MV-4-11 (cell line): ENCODE measurements around the gene BMI1.
"Not testable (repeated sequence)": the region's sequence is repeated elsewhere in the genome, so short reads cannot be mapped to it uniquely, and the experiment has no call there.

Experiments used
- DNase-seq: peaks from one replicate; lab custom pipeline; 2025; lab: John Stamatoyannopoulos, UW

BMI1 gene

GRCh38 chr10:22339761-22340328 lies 18.9 kb downstream of the BMI1 start:
- no peak for DNase-seq

DNA sequence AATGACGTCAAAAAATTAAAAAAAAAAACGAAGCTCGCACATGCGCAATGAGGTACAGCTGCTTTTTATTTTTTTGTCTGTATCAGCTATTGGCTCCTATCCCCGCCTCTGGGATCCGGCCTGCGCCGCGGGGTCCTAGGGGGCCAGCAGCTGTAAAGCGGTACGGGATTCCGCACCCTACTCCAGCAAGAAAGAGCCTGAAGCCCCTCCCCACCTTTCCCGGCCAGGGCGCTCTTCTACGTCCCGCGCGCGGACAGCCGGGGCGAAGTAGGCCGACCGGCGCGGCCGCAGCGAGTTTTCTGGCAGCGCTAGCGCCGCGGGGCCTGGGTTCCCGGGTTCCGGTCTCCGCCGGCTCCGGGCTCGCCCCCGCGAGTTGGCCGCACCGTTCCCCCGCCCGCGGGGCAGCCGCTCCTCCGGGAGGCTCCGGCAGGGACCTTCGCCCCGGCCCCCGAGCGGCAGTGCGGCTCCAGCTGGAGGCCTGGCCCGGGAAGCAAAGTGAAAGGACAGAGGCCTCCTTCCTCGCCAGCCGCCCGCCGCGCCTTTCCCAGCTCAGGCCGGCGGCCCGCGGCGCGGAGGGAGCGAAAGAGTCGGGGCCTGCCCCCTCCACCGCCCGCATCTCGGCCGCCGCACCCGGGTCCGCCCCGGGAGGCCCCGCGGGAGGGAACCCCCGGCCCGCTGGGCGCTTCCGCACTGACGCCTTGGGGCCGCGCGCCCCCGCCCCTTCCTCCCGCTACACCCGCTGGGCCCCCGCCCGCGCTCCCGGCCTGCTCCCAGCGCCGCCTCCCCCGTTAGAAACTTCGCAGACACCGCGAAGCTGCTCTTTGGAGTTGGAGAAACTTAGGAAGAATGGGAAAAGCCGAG lies 19.7 kb downstream of the BMI1 start:
- peak; percentile 76 for DNase-seq

DNA sequence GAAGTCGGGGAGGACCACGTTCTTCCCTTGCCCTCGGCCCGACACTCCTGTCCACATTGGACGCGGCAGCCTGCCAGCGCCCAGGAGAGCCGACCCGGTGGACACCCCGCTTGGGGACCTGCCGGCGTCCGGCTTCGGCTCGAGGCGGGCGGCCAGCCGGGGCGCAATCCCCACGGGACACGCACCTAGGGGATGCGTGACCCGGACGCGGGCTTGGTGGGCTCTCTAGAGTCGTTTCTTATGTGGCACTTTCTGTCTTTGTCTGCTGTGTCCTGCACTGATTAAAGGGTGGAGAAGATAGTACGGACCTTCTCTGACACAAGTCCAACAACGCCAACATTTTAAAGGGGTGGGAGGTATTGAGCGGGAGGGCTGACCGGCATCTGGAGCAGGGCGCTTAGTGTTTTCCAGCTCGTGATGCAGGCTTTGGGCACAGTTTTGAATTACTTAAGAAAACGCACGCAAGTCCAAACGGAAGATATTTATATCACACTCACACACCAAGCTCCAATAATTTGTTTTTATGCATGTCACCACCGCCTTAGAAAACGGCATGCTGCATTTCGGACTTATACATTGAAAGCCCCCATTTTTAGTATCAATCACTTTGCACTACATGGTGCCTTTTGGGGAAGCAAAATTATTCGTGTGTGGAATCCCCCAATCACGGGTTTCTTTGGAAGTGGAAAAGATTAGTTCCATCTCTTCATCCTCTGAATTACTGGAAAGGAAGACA lies 20.5 kb downstream of the BMI1 start:
- DNase-seq = no peak

- no peak for DNase-seq
Measured at GRCh38 chr10:22341926-22342196, 21.0 kb downstream of the BMI1 start.

- DNase-seq = no peak
Measured at GRCh38 chr10:22342421-22342820, 21.5 kb downstream of the BMI1 start.

DNA sequence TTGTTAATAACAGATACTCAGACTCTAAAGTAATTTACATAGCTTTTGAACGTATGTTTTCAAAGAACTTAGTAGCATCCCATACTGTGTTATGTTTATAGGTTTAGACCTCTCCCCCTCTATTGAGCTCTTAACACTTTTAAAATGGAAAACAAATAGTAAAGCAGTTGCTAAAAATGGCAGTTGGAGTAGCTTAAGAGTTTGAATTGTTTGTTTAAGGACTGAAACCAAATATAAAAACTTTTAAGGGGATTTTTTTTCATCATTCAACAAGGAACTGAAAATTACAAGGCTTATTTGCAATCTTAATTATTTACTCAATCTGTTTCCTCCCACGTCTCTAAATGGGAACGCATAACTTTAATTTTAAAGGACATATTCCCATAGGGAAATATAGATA lies 22.8 kb downstream of the BMI1 start:
- DNase-seq = no peak

- DNase-seq = no peak
Measured at GRCh38 chr10:22344249-22344648, 23.4 kb downstream of the BMI1 start.

GRCh38 chr10:22344781-22345300 lies 23.9 kb downstream of the BMI1 start:
- no peak for DNase-seq

- peak; percentile 29 for DNase-seq
Measured at GRCh38 chr10:22345301-22346095, 24.6 kb downstream of the BMI1 start, which contains the start of gene SPAG6. TSS of gene SPAG6 (plus strand) at chr10:22345496. CDS start at chr10:22345612, 116 bp downstream.

GRCh38 chr10:22346096-22346661 lies 25.3 kb downstream of the BMI1 start:
- DNase-seq = no peak

DNA sequence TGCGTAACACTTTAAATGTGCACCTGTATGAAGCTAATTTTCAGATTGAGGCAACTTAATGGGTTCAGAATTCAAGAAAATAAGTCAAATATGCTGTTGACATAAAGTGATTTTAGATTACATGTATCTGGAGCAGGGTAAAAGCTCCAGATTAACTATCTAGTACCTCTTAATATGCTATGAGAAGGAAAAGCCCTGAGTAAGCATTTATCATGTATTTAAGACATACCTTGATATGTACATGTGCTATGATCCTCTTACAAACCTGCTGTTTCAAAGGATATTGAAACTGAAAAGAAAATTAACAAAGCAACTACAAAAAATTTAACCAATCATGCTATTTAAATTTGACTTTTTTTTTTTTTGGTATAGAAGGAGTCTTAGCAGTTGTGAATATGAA lies 28.9 kb downstream of the BMI1 start:
- no peak for DNase-seq

DNA sequence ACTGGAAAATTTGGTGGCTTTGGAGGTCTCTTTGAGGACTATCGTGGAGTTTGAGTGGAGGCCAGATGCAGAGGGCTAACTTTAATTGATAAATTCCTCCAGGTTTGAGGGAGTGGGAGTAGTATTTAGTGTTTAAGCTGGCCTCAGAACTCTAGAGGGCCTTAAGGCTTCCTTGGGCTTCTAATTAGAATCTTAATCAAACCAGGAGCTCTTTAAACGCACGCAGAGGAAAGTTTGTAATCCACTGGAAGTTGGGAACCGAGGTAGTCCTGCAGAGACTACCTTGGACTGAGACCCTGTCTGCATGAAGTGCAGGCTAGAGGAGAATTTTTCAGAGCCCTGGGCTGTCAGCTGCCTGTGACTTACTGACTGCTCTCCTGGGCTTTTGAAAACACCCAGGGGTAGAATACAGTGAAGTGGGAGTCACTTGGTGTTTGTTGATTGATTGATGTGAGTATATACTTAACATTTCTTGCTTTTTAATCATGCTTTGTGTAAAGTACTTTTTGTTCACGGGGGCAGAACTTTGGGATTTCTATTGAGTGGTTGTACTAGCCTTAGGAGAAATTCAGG lies 30.3 kb downstream of the BMI1 start:
- DNase-seq = no peak

- DNase-seq = no peak
Measured at GRCh38 chr10:22356324-22356873, 35.5 kb downstream of the BMI1 start.

- not testable (repeated sequence) for DNase-seq
Measured at GRCh38 chr10:22357770-22358169, 36.9 kb downstream of the BMI1 start.

DNA sequence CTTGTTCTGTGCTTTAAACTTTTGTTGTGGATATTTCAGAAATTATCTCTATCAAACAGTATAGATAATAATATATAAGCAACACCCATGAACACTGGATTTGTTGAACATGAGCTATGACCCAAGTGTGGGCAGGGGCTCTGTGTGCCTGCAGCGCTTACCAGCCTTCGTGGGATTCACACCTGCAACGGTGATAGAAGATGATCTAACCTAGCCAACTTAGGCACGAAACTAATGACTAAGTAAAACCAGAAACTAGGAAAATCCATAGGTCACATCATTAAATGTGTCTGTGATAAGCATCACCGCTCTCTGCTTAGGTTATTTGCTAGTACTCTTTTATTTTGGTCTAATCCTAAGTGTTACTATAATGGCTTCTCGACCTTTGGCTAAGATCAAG lies 42.4 kb downstream of the BMI1 start:
- no peak for DNase-seq

- no peak for DNase-seq
Measured at GRCh38 chr10:22364407-22365140, 43.7 kb downstream of the BMI1 start.

GRCh38 chr10:22365233-22365632 lies 44.3 kb downstream of the BMI1 start:
- DNase-seq = peak; percentile 83

GRCh38 chr10:22365644-22366434 lies 44.9 kb downstream of the BMI1 start:
- no peak for DNase-seq

DNA sequence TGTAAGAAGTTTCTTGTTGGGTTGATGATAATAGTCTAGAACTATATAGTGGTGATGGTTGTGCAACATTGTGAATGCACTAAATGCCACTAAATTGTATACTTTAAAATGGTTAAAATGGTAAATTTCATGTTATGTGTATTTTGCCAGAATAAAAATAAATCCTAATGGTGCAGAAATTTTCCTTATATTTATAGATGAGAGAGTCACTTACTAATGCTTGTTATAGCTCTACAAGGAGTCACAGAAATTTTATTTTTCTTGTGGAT lies 45.5 kb downstream of the BMI1 start:
- no peak for DNase-seq

- no peak for DNase-seq
Measured at GRCh38 chr10:22366771-22367170, 45.9 kb downstream of the BMI1 start.
